GM12872 (cell line): Measurements from ENCODE around the gene GFI1B.

Experiments
- CTCF ChIP-seq: IDR thresholded peaks from 3 replicates; pipeline ENCODE4 v1.5.1; 2011; ENCODE audit warnings: low read depth, mild to moderate bottlenecking, low read length, moderate library complexity; ENCODE audit not compliant: insufficient read depth

GFI1B gene

GRCh38 chr9:132944294-132945185 is 34.0 kb upstream of the GFI1B start, which contains the start of gene TSC1:
Gene TSC1, minus strand, starts transcription at chr9:132944616. Its CDS starts 15,744 bp downstream, at chr9:132928872.
- no peak for TF ChIP-seq CTCF

- TF ChIP-seq CTCF, result no peak
Observed at GRCh38 chr9:132945186-132946130, 33.0 kb upstream of the GFI1B start.

- TF ChIP-seq CTCF, result no peak
Observed at GRCh38 chr9:132946211-132946610, 32.3 kb upstream of the GFI1B start.

GRCh38 chr9:132946631-132947295 is 31.7 kb upstream of the GFI1B start:
- TF ChIP-seq CTCF, result no peak

- TF ChIP-seq CTCF, result no peak
Observed at GRCh38 chr9:132947756-132948155, 30.7 kb upstream of the GFI1B start.

GRCh38 chr9:132948482-132949050 is 29.9 kb upstream of the GFI1B start:
- no peak for TF ChIP-seq CTCF
